GF-D8 (cell line): Measurements from ENCODE around the gene AKAP6.

Experiments used
- DNase-seq: peaks from one replicate; lab custom pipeline; 2025; lab: John Stamatoyannopoulos, UW

The AKAP6 gene

DNA sequence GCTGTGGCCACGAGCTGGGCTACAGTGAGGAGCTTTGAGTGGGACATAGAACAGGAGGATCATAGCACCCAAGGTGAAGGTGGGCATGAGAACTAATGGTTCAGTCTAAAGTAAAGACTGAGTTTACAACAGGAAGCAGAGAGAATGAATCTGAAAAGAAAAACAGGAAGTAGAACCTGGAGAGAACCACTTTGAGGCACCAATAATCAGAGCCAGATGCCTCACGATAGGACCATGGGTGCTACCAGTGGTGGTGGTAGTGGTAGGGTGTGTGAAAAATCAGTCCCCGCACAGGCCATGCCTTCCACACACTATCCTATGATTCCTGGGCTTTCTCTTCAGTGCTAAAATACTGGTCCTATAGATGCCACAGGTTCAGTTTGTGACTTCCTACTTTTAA, 293.6 kb downstream of the AKAP6 start:
- DNase-seq, result no peak

DNA sequence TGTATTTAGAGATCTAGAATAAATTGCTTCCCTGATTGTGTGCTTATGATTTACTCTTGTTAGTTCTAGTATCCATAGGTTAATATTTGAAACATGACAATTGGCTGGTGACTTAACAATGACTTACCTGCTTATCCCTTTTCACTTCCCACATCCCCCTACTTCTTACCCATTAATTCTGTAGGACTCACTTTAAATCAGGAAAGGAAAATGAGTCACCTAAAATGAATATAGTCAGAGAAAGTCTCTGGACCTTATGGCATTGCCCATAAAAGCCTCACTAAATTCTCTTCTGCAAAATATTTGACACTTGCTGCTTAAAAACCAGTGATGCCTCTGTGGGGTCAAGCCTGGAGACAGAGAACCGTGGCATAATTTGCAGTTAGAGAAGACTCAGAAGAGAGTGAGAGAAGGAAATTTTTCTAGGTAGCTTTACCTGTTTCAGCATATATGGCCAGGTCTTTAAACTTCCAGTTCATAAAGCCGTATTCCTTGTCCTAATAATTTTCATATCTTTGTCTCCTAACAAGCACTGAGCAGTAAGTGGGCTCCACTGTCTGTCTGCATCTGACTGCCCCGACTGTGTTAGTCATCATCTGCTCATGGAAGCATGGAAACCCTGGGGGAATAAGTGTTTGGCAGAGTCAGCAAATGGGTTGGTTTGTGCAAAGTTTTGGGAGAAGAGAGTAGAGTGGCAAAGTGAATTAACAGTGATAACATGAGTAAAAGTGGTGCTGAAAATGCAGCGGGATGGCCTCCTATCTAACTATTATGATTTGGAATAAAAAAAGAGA, 294.4 kb downstream of the AKAP6 start:
- DNase-seq, result no peak

DNA sequence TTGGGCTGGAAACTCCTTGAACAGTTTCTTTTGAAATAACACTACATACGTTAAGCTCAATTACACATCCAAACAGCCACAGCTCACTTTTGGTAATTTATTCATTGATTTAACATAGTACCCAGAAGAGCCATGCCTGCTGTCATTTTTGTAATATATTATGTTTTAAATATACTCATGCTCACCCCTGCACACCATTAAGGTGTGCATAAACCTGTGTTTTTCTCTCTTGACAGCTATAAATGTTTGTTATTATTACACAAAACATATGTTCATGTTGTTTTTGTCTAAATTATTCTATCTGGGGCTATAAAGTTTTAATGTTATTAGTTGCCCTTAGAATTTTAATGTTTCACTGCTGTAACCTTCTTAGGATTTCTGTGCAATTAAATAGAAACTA, 296.1 kb downstream of the AKAP6 start:
- no peak for DNase-seq

DNA sequence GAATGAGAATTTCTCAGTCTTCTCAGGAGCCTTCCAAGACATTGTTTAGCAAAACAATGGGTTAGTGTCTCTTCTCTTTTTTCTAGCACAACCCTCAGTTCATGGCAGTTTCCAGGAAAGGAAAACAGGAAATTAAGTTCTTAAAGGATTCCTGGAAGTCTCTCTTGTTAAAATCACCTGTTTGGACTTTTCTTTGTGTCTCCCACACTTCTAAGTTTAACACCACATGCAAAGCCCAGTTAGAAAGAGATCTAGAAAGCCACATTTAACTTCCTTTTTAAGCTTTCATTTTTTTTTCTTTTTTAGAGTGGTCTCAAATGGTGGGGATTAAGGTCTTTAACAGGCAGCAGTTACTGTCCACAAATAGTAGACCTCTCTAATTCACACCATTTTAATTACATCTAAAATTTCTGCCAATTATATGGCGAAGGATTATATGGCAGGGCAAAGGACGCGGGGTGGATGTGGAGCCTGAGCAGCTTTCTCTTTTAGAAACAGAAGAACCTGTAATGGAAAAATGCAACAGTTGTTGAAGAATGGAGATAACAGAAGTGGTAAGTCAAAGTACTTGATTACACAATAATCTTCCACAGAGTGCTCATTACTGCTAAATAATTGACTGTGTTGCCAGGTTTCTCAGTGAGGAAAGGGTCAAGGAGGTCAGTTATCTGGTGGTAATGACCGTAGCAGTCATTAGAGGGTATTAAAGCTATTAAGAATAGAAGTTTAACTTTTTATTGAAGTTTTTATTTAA, 298.6 kb downstream of the AKAP6 start:
- no peak for DNase-seq

DNA sequence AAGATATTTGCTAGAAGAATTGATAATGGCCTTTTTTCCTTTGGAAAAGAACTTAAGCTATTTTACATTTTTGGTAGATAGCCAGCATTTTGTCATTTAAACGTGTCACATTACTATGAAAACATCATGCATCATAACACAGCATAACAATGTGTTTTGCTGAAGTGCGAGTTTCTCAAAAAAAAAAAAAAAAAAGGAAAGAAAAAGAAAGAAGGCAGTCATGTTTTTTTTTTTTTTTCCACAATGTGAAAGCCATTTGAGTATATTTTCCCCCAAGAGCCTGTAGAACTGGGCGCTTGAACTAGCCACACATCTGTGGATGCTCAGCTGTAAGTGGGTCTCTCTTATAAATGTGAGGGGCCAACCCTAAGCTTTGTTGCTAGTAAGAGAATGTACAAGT, 300.1 kb downstream of the AKAP6 start:
- DNase-seq, result no peak

DNA sequence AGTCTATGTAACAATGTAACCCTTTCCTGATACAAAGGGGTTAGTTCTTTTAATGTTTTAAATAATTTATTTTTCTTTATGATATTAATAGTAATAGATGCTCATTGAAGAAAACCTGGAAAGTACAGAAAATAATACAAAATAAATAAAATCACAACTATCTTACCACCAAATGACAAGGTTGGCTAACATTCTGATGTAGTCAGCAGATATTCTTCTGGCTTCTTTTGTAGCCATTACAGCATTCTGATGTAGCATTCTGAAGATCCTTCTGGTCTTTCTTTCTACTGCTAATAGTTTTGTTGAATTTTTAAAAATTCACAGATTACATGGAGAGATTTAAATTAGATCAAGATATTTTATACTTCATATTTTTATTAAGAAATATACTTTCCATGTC, 301.6 kb downstream of the AKAP6 start:
- DNase-seq, result no peak

DNA sequence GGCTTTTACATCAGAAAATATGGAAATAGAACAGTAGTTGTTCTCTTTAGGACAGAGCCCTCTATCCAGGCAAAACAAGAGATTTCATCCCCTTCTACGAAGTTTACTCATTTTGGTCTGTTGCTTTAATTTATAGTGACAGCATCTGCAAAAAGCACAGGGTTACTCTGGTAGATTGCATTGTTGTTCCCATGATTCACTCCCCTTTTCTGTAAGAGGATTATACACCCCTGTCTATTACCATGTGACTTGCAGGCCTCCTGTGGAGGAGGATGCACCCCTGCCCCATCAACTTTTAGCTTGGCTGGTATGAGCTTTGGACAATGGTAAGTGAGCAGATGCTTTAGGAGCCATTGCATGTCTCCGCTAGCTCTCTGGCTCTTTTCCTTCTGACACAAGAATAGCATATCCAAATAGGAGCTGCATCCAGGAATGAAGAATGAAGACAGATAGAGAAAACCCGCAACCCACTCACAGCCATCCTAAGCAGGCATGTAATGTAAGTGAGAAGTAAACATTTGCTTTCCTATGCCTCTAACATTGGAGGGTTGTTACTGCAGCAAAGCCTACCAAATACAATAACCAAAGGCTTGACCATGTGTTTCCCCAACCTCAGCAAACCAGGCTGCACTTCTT, 304.2 kb downstream of the AKAP6 start:
- DNase-seq, result no peak

DNA sequence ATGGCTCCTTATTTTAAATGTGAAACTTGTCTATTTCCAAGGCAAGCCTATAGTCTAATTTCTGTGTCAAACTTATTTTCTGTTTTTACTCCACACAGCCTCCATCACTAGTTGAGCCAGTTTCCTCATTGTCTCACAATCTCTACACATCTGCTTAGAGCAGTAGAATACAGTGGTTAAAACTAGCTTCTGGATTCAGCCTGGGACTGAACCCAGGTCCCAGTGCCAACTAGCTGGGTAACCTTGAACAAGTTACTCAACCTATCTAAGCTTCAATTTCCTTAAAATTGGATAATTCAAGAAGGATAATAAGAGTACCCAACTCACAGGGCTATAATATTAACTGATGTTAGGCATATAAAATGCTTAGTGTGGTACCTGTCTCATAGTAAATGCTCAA, 304.8 kb downstream of the AKAP6 start:
- DNase-seq, result no peak

DNA sequence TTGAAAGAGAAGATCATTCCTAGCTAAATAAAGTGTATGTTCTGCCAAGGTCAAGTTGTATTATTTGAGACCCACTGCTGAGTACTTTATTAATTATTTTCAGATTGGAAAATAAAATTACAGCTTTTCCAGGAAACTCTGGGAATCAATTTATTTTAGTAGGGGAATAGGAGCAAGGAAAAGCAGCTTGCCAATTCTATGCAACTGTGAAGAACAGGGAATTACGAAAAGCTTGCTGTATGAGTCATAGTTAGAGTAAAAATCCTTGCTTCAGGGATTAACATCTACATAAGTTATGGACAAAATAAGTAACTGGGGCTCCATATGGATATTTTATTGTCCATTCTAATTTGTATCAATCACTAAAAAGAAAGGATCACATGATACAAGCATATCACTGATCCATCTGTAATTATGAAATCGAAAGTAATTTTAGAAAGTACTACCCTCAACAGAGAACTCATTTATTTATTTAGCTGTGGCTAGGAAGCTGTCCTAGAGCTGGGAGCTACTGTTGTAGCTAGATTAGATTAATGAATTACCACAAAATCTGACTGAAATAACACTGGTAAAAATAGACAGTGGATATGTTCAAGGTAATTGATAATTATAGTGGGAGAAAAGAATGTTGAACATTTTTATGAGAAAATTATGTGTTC, 306.1 kb downstream of the AKAP6 start:
- DNase-seq, result no peak

DNA sequence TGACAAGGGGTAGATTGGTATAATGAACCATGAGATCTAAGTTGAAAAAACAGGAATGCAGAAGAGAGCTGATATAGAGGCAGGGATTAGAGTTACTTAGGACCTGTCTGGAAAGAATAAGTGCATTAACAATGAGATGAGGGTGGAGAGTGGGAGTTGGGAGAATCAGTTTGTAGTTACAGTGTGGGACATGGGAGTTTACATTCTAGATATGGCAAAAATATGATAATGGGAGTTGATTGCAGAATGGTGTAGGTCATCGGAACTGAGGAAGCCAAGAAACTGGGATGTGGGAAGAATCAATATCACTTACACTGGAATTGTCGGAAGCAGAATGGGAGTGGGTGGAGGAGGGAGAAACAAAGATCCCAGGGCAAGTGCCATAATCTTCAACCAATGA, 308.5 kb downstream of the AKAP6 start:
- no peak for DNase-seq

DNA sequence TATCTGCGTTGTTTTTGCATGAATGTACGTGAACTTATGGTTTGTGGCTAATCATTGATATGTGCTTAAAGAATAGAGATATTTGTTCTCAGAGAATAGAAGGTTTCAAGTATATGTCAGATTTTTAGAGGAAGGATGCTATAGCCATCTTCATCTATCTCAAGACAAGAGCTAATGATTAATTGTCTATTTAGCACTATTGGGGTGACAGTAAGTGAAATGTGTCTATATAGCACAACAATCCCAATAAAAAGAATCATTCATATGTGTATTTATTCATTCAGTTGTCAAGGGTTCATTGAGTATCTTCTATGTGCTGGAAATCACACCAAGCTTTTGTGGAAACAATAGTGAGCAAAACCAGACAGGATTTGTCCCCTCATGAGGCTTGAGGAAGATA, 310.1 kb downstream of the AKAP6 start:
- DNase-seq, result no peak

DNA sequence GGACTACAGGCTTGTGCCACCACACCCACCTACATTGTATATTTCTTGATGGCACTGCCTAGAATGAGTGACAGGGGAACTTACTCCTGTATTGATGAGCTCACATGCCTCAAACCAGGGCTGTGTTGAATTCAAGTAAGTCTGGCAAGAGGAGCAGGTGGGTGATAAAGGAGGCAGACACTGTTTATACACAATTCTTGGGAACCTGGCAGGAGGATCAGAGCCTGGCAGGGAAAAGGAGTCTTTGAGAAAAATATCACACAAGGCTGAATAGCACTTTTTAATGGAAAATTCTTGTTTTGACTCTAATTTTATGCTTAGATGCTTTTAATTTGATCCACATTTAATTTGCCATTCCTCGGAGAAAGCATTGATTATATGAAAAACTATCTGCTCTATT, 316.5 kb downstream of the AKAP6 start:
- no peak for DNase-seq

DNA sequence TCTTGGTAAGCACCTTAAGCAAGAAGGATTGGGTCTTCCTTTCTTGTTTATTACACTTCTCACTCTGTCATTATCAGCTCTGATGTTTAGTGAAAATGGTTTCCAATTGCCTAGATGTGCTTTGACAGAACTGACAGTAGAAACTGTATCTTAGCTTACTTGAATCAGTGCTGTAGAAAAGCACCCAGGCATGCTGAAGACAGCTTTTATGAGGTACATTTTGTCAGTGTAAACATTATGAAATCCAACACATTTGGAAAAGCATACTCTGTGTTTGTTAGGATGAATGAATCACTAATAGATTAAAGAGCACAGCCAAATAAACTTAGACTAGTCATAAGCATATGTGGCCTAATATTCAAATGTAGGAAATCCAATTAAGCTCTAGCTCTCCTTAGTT, 319.3 kb downstream of the AKAP6 start:
- DNase-seq, result no peak

DNA sequence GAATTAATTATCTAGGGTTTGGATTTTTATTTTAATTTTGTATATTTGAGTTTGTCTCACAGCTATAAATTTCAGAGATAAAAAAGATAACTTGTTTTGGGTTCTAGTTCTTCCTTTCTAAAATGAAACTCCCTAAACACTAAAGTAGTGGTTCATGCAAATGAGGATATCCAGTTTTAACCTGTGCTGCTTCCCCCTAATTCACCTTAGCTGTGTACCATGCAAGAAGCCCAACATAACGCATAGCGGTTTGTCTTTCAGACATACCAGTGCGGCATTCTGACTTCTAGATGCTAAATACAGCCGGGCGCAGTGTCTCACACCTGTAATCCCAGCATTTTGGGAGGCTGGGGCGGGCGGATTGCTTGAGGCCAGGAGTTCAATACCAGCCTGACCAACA, 320.9 kb downstream of the AKAP6 start:
- no peak for DNase-seq

DNA sequence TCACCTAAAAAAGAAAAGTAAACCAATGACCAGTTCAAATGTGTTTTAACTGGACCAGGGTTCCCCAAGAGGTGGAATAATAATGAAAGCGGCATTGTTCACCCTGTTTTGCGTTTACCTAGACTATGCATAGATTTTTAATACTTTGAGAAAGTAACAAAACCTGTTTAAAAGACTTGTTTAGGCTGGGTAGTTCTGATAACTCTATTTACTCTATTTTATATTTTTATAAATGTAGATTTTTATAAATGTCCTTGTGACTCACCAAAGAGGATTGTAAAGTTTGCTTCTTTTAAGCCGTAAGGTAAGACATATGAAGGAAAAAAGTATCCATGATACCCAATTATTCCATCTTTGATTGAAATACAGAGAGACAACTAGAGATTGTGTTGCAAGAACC, 321.6 kb downstream of the AKAP6 start:
- no peak for DNase-seq

DNA sequence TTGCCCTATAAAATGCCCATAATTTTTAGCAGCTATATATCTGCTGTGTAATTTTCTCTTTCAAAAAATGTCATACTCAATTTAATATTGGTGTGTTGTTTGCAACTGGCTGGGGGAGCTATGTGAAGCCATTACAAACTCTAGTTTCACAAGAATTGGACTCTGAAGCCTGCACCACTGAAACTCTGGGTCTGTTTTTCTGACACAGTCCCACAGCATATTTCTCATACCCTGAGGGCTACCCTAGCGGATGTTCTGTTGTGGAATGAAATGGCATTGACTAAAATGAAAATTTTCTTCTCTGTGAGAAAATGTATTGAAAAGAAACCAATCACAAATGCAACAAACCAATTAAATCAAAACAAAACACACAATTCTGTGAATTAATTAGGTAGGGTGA, 325.0 kb downstream of the AKAP6 start:
- no peak for DNase-seq

DNA sequence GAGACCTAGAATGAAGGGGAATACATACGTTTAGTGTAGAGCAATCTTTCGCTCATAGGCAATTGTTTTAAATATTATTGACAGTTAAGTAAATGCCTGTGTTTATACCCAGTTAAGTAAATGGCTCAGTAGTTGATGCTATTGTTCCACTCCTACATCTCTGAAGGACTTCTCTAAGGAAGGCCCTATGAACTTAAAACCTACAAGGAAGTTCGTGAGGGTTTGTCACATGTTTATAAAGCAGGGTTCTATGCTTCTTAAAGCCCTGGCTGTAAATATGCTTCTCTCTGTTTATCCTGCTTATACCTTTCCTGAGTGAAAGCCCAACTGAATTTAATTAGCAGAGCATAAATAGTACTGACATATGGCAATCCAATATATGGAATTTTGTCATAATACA, 327.5 kb downstream of the AKAP6 start:
- no peak for DNase-seq

DNA sequence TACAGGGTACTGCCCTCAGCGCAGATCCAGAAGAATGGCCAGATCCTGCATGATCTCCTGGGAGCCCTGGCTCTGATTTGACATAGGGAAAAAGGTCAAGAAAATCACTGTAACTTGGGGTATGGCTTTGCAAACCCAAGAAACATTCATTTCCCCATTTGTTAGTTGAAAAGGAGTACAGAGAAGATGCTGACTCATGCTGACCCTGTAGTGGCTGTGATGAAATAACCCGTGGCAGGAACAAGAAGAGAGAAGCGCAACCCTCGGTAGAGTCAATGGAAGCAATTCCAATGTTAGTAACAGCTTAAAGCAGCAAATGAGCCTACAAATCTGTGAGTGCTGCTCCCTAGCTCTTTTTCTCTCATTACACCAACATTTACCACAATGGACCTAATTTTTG, 328.0 kb downstream of the AKAP6 start:
- peak; percentile 72 for DNase-seq

DNA sequence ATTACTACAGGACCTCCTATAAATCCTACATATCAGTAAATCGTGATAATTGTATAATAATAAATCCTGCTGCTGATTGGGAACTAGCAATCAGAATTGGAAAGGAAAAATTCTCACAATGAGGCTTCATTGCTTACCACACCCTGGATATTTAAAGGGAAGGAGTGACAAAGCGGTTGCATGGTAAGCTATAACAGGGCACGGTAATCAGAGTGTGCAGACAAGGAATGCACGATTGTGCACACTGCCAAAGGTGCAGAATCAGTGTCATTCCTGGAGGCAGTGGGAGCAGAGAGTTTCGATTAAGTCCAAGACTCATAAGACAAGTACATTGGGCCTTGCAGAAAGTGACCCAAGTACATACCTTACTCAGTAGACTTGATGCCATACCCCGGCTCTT, 332.1 kb downstream of the AKAP6 start:
- no peak for DNase-seq

DNA sequence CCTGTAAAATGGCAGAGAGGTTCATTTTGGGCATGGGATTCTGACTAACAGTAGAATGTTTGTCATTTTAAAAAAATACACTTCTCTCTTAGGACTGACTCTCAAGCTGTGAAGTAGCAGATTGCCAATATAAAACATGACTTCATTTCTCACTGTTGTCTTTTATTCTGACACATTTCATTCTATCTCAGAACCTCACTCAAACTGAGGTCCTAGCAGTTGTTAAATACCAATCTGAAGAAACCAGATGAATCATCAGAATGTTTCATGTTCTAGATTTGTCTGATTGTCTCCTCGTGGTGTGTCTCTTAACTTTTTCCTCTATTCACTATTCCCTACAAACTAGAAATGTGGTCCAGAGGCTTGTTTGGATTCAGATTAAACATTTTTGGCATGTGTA, 333.1 kb downstream of the AKAP6 start:
- DNase-seq, result no peak

DNA sequence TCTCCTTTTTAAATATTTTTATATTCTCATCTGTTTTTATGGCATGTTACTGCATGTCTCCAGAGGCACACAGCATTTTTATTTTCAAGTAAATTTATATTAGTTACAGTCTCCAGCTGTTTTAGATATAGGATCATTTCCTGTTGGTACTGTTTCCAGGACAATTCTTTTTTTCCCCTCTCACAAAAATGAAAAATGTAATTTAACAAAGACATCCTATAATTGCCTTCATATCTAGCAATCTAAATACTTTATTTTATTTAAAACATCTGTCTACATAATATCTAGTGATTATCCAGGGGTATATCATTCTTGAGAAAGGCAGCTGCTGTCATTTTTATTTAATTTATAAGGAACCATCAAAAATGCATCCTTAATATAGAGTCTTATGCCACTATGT, 337.2 kb downstream of the AKAP6 start:
- no peak for DNase-seq

DNA sequence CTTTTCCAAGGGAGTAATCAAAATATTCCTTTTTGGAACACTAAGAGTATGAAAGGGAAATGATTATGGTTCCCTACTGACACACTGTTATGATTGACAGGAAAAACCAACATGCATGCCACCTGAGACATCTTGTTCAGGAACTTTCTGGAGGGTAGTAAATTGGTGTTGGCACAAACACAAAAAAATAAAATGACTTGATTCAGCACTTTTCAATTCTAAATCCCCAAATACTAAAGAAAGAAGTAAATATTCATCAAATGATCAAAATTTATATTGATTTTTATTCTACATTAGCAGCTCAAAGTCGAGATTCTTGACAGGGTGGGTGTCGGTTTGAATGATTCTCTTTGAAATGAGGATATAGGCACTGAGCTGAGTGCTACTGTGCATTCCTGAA, 338.2 kb downstream of the AKAP6 start:
- DNase-seq, result no peak

DNA sequence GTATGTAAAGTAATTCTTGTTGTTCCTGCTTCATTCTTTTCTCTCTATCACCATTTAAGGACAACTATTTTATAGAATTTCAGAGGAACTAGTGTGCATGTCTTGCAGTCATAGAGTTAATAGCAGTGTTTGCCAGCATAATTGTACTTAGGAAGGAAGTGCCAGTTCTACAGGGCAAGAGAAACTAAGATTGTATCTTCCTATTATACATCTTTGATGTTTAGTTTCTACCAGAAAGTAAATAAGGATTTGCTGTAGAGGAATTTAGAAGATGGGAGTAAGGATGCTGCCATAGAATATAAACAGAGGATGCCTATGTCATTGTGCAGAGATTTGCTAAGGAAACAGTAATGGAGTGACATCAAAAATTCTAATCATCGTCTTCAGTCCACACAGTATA, 338.7 kb downstream of the AKAP6 start:
- no peak for DNase-seq
